GM18502 (cell line): ENCODE data around the gene SENP6.
"Not testable (repeated sequence)": the region's sequence is repeated elsewhere in the genome, so short reads cannot be mapped to it uniquely, and the experiment has no call there.

Experiments
- ATAC-seq: cut with Tn5 transposase; IDR thresholded peaks from one replicate; pipeline ENCODE4 v1.9.1; 2021; ENCODE audit warnings: mild to moderate bottlenecking; ENCODE audit not compliant: unreplicated experiment, poor library complexity

Gene SENP6

DNA sequence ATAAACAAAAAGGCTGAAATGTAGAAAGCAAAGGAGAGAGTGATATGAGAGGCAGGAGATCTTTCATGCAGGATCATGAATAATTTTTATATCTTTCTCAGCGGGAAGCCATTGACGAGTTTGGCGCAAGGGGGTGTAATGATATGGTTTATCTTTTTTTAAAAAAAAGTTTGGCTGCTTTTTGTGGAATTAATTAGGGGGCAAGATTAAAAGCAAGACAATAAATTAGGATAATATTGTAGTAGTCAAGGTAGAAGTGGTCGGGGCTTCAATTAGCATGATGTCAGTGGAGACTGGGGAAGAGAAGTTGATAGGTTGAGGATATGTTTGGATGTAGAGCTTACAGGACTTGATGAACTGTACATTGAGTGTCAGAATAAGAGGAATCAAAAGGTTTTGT, 4.0 kb downstream of the SENP6 start:
- no peak for ATAC-seq

DNA sequence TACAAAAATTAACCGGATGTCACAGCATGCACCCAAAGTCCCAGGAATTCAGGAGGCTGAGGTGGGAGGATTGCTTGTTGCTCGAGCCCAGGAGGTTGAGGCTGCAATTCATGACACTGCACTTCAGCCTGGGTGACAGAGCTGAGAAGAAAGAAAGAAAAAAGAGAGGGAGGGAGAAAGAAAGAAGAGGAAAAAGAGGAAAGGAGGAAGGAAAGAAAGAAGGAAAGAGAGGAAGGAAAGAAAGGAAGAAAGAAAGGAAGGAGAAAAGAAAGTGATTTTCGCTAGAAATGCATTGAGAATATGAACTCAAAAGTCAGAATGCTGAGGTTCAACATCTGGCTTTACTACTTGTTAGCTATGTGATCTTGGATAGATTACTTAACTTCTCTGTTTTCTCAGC, 6.6 kb downstream of the SENP6 start:
- ATAC-seq, result no peak

DNA sequence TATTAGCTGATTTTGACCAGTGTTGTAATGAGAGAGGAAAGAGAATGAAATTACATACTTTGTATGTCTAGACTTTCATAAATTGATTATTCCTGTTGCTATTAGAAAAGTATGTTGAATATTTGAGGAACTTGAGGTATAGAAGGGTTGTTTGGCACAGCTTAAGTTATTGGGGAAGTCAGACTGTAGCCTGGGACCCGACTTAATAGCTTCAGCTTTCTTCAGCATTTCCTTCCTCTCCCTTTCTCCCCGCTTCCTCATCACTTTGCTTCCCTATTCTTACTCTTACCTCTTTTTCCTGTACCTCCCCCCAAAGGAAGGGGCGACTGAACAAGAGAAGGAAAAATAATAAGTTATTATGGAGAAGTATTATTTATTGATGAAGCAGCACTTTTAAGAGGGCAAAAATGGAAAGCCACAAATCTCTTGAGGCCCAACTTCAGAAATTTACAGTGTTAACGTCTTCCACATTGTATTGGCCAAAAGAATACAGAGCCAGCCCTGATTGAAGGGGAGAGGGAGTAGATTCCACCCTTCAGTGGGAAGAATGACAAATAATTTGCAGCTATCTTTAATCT, 7.4 kb downstream of the SENP6 start:
- no peak for ATAC-seq

DNA sequence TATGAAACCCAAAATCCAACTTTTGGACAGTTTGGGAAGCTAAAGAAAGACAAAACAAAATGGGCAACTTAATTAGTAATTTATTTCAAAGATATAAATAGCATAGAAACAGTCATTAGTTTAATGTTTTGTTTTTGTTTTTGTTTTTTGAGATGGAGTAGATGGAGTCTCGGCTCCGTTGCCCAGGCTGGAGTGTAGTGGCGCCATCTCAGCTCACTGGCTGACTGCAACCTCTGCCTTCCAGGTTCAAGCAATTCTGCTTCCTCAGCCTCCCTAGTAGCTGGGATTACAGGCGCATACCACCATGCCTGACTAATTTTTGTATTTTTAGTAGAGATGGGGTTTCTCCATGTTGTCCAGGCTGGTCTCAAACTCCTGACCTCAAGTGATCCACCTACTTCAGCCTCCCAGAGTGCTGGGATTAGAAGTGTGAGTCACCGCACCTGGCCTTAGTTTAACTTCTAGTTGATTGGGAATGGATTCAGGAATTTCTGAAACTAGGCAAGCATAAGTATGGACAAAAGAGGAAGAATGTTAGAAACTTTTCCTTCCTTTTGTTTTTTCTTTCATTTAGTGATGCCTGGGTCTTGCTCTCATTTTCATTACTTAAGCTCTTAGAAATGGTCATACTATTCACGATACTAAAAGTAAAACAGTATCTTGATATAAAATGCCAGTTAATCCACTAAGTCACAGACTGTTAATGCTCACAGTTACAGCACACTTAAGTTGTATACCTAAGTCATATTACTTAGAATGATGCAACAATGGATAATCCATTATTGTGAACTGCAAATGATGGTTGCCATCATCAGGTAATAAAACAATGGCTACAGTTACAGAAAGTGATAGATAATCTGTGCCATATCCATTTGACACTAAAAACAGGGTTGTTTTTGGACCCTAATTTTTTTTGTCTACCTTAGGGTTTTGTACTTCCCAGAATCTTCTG, 8.2 kb downstream of the SENP6 start:
- ATAC-seq, result no peak

DNA sequence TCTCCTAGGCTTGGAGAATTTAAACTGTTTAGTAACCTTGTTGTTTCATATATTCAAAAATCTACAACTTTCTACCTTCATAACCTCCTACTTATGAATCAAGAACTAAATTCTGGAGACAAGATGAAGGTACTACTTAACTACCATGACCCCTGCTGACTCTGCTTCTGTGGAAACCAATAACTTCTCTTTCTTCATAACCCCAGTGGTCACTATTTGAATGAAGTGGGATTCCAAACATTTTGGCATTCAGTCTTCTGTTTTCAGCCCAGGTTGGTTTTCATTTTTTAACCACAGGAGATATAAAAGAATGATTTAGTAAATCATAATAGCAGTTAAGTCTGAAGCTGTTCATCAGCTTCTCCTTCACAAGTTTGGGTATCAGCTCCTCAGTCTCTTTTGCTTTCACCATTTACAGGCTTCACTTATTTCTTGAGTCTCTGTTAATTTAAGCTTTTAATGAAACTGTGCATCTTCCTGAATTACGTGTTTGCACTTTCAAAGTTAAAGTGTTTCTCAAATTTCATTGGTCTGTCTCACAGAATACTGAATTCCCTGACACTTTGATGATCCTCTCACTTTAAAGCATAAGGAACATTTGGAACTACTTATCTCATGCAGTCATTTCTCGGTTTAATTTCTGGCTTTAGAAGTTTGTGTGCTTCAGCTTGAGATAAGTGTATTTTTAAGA, 9.5 kb downstream of the SENP6 start:
- peak; percentile 4 for ATAC-seq

DNA sequence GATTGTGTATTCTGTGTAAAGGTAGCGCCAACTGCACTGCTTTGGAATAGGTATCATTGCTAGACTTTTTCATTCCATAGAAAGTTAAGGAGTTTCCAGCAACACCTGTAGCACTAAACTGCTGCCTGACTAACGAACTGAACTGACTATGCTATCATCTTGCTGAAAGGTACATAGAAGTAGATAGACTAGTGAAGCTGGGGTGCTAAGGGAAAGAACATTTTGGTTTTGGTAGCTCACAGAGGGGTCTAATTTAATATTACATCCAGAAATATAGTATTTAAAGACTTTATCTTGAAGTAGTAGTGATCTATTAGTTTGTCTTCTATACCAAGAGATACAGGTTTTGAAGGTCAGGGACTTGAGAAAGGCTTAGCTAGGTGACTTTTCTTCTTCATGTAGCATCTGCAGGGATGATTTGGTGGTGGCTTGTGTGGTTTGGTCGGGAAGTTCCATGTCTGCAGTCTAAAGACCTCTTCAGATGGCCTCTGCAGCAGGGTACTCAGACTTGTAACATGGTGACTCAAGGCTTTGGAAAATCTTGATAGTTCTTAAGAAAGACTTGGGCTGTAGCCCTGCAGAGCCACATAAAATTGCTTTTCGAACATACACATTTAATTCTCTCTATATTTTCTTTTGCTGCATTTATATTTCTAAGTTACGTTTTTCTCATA, 10.2 kb downstream of the SENP6 start:
- peak; percentile 44 for ATAC-seq

DNA sequence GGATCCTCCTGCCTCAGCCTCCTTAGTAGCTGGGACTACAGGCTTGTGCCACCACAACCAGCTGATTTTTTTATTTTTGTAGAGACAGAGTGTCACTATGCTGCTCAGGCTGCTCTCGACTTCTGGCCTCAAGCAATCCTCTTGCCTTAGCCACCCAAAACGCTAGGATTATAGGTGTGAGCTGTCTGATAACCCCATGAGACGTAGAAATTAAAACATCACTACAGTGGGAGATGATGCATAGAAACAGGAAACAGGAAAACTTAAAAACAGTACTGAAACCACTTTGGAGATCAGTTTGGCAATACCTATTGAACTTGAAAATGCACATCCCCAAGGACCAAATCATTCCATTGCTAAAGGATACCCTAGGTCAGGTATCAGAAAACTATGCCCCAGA, 10.8 kb downstream of the SENP6 start:
- ATAC-seq, result no peak

DNA sequence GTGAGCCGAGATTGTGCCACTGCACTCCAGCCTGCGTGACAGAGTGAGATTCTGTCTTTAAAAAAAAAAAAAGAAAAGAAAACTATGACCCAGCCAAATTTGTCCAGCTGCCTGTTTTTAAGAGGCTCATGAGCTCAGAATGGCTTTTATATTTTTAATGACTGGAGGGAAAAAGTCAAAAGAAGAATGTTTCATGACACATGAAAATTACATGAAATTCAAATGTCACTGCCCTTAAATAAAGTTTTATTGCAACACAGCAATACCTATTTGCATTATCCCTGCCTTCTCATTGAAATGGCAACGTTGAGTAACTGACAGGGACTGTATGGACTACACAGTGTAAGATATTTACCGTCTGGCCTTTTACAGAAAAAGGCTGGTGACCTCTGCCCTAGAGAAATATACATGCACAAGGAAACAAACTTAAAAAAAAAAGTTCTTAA, 11.4 kb downstream of the SENP6 start:
- ATAC-seq, result no peak

DNA sequence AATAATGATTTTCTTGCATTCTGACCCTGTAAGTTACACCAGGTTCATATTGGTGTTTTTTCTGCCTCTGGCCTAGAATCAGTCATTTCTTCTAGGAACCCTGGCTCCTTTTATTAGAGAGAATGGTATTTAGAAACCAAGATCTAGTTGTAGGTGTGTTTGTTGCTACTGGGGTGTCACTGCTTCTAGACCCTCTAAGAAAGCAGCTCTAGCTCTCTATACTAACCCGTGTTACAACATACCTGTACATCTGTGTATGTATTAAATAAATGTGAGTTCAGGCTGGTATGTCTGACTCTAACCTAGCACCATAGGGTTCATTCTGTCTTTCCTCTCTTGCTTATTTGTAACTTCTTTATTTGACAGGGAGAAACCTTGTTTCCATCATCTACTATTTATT, 16.8 kb downstream of the SENP6 start:
- ATAC-seq, result no peak

DNA sequence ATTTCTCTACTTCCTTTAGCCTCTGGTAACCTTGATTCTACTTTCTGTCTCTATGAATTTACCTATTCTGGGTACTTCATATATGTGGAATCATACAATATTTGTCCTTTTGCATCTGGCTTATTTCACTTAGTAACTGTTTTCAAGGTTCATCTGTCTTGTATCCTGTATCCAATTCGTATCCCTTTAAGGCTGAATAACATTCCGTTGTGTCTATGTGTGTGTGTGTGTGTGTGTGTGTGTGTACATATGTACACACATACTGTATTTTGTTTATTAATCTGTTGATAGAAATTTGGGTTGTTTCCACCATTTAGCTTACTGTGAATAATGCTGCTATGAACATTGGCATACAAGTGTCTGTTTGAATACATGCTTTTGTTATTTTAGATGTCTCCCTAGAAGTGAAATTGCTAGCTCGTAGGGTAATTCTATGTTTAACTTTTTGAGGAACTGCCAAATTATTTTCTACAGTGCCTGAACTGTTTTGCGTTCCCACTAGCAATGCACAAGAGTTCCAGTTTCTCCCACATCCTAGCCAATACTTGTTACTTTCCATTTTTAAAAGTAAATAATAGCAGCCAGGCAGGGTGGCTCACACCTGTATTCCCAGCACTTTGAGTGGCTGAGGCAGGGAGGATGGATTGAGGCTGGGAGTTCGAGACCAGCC, 17.7 kb downstream of the SENP6 start:
- ATAC-seq, result no peak

DNA sequence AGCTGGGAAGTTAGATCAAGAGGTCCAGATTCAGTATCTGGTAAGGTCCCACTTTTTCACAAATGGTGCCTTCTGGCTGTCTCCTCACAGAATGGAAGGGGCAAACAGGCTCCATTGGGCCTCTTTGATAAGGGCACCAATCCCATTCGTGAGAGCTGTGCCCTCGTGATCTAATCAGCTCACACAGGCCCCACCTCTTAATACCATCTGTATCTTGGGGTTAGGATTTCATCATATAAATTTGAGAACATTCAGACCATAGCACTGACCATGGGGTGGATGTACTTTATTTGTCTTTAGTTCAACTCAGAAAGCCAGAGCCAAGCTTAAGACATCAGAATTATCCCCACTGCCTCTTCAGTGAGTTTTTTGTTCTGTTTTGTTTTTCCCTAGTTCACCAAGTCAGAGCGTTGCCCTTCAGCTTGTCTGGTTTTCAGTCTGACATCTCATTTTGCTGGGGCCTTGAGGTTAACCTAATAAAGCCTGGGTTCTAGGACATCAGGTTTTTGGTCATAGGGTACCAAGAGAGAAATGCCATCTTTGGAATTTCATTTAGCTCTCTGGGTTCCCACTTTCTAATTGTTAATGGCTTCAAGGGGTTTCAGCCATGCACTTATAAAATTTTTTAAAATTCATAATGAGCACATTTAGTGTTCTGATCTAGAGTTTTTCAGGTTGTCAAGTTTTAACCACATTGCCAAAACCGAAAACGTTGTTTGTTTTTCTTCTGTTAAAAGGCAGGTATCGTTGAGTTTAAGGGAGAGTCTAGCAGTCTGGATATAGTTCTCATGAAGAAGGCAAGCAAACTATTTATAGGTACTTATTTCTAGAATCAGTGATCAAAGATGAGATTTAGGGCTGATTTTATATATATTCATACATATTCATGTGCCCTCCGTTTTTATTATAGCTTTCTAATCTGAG, 19.0 kb downstream of the SENP6 start:
- ATAC-seq, result no peak

DNA sequence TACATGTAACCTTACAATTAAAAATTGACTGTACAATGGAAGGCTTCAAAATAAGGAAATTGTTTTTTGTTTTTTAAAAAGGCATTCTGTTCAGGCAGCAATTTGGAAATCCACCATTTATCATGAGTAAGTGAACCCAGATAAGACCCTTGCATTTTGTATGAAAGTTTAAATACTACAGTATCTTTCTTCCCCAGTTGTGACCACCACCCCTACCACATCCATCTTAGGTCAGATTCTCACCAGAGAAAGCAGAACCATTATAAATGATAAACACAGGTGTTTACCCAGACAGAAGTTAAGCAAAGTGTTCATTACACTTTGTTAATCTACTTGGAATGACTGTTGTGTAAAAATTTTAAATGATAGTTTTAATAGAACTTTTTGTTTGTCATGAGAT, 20.2 kb downstream of the SENP6 start:
- no peak for ATAC-seq

DNA sequence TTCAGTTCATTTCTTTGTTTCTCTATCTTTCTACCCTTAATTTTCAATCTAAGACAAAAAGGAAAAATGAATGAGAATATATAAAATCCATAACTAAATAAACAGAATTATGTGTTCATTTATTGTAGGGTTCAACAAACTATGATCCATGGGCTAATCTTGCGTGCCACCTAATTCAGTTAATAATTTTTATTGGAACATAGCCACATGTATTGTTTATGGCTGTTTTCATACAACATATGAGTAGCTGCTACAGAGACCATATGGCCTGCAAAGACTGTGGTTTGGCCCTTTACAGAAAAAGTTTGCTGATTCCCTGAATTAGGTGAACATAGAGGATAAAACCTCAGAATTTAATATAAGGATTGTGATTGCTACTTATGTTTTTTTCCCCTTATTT, 21.8 kb downstream of the SENP6 start:
- ATAC-seq, result no peak

DNA sequence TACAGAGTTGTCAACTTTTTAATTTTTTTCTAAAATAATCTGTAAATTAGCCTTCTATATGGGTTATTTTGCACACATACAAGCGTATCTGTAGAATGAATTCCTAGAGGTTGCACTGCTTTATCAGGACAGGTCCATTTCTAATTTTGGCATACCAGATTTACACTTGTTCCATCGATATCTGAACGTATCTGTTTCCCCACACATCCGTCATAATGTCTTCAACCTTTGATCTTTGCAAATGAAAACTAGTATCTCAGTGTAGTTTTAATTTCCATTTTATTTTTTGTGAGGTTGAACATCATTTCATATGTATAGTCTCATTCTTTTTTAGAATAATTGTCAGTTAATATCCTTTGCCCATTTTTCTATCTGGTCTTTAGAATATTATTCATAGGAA, 22.7 kb downstream of the SENP6 start:
- no peak for ATAC-seq

DNA sequence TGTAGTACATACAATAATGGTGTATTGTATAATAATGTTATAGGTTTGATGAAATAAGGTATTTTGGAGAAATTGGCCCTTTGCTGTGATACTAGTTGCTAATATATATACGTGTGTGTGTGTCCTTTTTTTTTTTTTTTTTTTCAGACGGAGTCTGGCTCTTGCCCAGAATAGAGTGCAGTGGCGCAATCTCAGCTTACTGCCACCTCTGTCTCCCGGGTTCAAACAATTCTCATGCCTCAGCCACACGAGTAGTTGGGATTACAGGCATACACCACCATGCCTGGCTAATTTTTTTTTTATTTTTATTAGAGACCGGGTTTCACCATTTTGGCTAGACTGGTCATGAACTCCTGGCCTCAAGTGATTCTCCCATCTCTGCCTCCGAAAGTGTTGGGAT, 23.3 kb downstream of the SENP6 start:
- no peak for ATAC-seq

DNA sequence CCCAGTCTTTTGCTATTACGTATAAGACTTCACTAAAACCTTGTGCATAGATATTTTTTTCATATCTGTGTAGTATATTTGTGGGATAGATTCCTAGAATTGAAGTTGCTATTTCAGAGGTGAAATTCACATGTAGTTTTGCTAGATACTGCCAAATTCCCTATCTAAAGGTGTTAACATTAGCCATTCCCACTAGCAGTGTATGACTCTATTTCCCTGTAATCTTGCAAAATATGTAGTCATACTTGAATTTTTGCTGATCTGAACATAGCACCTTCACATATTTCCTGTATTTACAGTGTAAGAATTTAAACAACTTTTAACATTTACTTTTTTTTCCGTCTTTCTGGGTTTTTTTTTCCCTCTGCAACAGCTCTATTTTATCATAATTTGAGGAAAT, 24.9 kb downstream of the SENP6 start:
- no peak for ATAC-seq

DNA sequence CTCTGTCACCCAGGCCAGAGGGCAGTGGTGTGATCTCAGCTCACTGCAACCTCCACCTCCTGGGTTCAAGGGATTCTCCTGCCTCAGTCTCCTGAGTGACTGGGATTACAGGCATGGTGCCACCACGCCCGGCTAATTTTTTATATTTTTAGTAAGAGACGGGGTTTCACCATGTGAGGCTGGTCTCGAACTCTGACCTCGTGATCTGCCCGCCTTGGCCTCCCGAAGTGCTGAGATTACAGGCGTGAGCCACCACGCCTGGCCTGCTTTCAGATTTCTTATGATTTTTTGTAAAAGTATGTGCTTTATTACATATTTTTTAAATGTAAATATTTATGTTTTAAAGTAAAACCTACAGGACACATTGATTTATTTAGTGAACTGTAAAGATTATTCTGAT, 26.0 kb downstream of the SENP6 start:
- ATAC-seq, result not testable (repeated sequence)

DNA sequence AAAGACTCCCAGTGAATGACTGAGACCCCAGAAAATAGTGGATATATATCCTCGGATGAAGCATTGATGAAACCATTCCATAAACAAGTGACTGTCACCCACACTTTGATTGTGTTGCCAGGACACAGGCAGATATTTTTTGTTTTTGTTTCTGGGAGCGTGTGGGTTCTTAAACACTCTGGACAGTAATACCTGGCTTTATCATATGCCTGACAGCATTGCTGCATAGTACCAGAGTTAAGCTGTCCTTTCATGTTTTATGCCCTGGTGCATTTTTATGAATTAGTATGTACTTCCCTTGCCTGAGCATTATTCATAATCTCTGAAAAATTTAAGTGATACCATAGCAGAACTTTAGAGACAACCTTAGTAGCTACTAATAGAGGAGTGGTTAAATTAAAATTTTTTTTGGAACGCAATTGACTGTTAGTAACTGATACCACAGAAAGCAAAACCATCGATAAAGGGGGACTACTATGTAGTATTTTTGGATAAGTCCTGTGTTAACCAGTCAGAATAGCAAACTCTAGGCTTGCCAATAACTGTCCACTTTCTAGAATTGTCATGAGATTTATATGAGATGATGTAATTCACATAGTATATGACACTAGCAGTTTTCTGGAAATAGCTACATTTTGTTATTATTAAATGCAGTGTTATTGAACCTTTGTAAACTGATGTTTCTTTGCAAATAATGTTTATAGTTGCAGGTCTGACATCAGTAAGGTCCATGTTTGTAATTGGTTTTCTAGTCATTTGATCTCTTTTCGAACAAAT, 30.4 kb downstream of the SENP6 start:
- no peak for ATAC-seq
